Tibial artery (tissue), 4 donors: Measurements from ENCODE around the gene PAQR6.
"Not testable (repeated sequence)": the region's sequence is repeated elsewhere in the genome, so short reads cannot be mapped to it uniquely, and the experiment has no call there.

ENCODE experiments used
- DNase-seq, 2 donors: peaks; one replicate each; pipeline ENCODE4 v3.0.0-alpha.2; 2019
- H3K27ac ChIP-seq, 2 donors: fragments of 200-600 bp; sonication (generic) in 1 of 2; 1 replicate in 1 of 2; 2 replicates in 1 of 2; pipeline ENCODE4 v1.5.1; 2018 to 2019; ENCODE audit warnings: mild to moderate bottlenecking in 1 of 2
- H3K27me3 ChIP-seq, 2 donors: fragments of 200-600 bp; sonication (generic) in 1 of 2; one replicate each; pipeline versions ENCODE4 v1.5.1 to v1.6.0; 2016 to 2019
- H3K36me3 ChIP-seq, 3 donors: fragments of 200-600 bp; sonication (generic) in 2 of 3; one replicate each; pipeline ENCODE4 v1.5.1; 2016 to 2019; ENCODE audit warnings: mild to moderate bottlenecking in 2 of 3
- H3K4me1 ChIP-seq, 4 donors: fragments of 200-600 bp; sonication (generic) in 2 of 4; 1 replicate in 3 of 4; 2 replicates in 1 of 4; pipeline ENCODE4 v1.5.1; 2016 to 2019
- H3K4me3 ChIP-seq, 2 donors: fragments of 200-600 bp; sonication (generic) in 1 of 2; 1 replicate in 1 of 2; 2 replicates in 1 of 2; pipeline ENCODE4 v1.5.1; 2018 to 2019; ENCODE audit warnings: mild to moderate bottlenecking in 2 of 2
- H3K9me3 ChIP-seq, 3 donors: fragments of 200-600 bp; sonication (generic) in 1 of 3; one replicate each; pipeline ENCODE4 v1.5.1; 2016 to 2019
- CTCF ChIP-seq, 2 experiments: fragments of 200-600 bp in 1 of 2; fragments of 450-650 bp in 1 of 2; IDR thresholded peaks; one replicate each; pipeline ENCODE4 v1.5.1; 2017 to 2019; ENCODE audit warnings: antibody characterized with exemption in 2 of 2, mild to moderate bottlenecking in 1 of 2, moderate library complexity in 1 of 2
- intact Hi-C: fragments of 100-400 bp; cut with DNase I; formaldehyde crosslinking; loops from one replicate; pipeline ENCODE4 v1.15.0; 2023; ENCODE audit warnings: low total_unique reads

Gene PAQR6

DNA sequence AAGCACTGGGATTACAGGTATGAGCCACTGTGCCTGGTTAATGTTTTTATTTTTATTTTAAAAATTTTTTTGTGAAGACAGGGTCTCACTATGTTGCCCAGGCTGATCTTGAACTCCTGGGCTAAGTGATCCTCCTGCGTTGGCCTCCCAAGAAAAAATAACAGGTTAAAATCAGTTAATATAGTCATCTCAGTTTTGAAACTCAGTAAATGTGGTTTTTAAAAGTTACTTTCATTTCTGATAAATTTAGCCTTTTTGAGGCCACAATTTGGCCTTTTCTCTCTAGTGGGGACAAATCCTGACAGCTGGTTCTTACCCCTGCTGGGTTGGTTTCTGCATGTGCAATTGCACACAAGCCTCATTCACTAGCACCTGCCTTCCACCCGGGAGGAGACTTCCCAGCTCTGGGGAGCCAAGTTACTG is 21.7 kb downstream of the PAQR6 start:
- Histone ChIP-seq H3K36me3 (peaks cover 37 to 78% (median 43%) of the 10 kb centered on the region in 3 donors), H3K27me3 (no peaks in the 10 kb centered on the region), H3K4me1 (no peaks in the 10 kb centered on the region), H3K27ac (no peak overlapping the region), H3K4me3 (no peak overlapping the region), H3K9me3 (no peaks in the 10 kb centered on the region)
- DNase-seq = no peak
- intact Hi-C loops = loop anchor here (5.0 kb wide), 1 partner anchor 79 kb away; no protein-coding TSS in a partner anchor
- no peak for TF ChIP-seq CTCF (IDR thresholded peaks at IDR 0.05)

- Histone ChIP-seq H3K4me3 (no peak overlapping the region), H3K9me3 (no peaks in the 10 kb centered on the region), H3K27ac (no peak overlapping the region), H3K36me3 (peaks cover 42 to 83% (median 48%) of the 10 kb centered on the region in 3 donors), H3K4me1 (no peaks in the 10 kb centered on the region), H3K27me3 (no peaks in the 10 kb centered on the region)
- no peak for TF ChIP-seq CTCF (IDR thresholded peaks at IDR 0.05)
- intact Hi-C loops = loop anchor here (1.0 to 5.0 kb wide), 2 partner anchors 78 to 135 kb away; no protein-coding TSS in a partner anchor
- no peak for DNase-seq
These were observed 22.2 kb downstream of the PAQR6 start for GRCh38 chr1:156225677-156226014.

GRCh38 chr1:156221986-156222692 is 25.7 kb downstream of the PAQR6 start:
- Histone ChIP-seq H3K36me3 (peaks cover 36 to 66% (median 50%) of the 10 kb centered on the region in 3 donors), H3K4me3 (no peak overlapping the region), H3K9me3 (no peaks in the 10 kb centered on the region), H3K27ac (no peak overlapping the region), H3K4me1 (peaks cover 0 to 14% (median 9%) of the 10 kb centered on the region in 4 donors), H3K27me3 (no peaks in the 10 kb centered on the region)
- DNase-seq = no peak
- TF ChIP-seq CTCF (IDR thresholded peaks at IDR 0.05) = no peak
- intact Hi-C loops = no loop called here

DNA sequence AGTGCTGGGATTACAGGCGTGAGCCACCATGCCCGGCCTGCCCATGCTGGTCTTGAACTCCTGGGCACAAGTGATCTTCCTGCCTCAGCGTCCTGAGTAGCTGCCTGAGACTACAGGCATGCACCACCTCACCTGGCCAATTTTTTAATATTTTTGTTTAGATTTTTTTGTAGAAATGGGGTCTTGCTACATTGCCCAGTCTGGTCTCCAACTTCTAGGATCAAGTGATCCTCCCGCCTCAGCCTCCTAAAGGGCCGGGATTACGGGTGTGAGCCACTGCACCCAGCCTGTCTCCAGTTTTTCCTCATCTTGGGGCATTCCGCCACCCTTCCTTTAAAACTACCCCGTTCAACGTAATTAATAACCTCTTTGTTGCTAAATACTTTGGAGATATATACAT is 27.6 kb downstream of the PAQR6 start:
- no peak overlapping the region for H3K27ac ChIP-seq
- H3K4me1 ChIP-seq = peaks cover 0 to 14% (median 9%) of the 10 kb centered on the region in 4 donors
- no peak overlapping the region for H3K4me3 ChIP-seq
- TF ChIP-seq CTCF (IDR thresholded peaks at IDR 0.05) = no peak
- H3K36me3 ChIP-seq = peaks cover 26 to 50% (median 37%) of the 10 kb centered on the region in 3 donors
- H3K27me3 ChIP-seq = no peaks in the 10 kb centered on the region
- no peak for DNase-seq
- intact Hi-C loops = no loop called here
- H3K9me3 ChIP-seq = no peaks in the 10 kb centered on the region

GRCh38 chr1:156217871-156218270 is 30.0 kb downstream of the PAQR6 start:
- H3K4me1 ChIP-seq = peaks cover 0 to 26% (median 20%) of the 10 kb centered on the region in 4 donors

DNA sequence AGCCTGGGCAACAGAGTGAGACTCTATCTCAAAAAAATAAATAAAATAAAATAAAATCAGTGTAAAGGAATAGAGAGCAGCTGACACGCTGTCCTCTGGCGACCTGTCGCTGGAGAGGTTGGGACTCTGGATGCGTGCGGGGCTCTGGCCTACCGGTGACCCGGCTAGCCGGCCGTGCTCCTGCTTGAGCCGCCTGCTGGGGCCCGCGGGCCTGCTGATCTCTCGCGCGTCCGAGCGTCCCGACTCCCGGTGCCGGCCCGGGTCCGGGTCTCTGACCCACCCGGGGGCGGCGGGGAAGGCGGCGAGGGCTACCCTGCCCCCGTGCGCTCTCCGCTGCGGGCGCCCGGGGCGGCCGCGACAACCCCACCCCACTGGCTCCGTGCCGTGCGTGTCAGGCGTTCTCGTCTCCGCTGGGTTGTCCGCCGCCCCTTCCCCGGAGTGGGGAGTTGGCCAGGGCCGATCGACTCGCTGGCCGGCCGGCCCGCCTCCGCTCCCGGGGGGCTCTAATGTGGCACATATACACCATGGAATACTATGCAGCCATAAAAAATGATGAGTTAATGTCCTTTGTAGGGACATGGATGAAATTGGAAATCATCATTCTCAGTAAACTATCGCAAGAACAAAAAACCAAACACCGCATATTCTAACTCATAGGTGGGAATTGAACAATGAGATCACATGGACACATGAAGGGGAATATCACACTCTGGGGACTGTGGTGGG is 31.3 kb downstream of the PAQR6 start:
- H3K9me3 ChIP-seq, H3K27ac ChIP-seq, H3K27me3 ChIP-seq, DNase-seq, H3K4me3 ChIP-seq, intact Hi-C loops: not testable (repeated sequence)
- Histone ChIP-seq H3K4me1 (peaks cover 0 to 31% (median 22%) of the 10 kb centered on the region in 4 donors), H3K36me3 (peaks cover 10 to 21% (median 10%) of the 10 kb centered on the region in 3 donors)

More at GRCh38 chr1:156217871-156218270, 30.0 kb downstream of the PAQR6 start:
- Histone ChIP-seq H3K27me3 (no peaks in the 10 kb centered on the region), H3K36me3 (peaks cover 10 to 34% (median 22%) of the 10 kb centered on the region in 3 donors), H3K9me3 (no peaks in the 10 kb centered on the region), H3K4me3 (no peak overlapping the region), H3K27ac (peak overlapping the region; percentile 14 to 16)
- TF ChIP-seq CTCF (IDR thresholded peaks at IDR 0.05) = no peak
- intact Hi-C loops = no loop called here
- DNase-seq = no peak
